ENCODE measurements around the gene TUBB3.

TUBB3 gene

GRCh38 chr16:89880477-89881367, 42.4 kb upstream of the TUBB3 start:
- TF ChIP-seq, protein P1, sequence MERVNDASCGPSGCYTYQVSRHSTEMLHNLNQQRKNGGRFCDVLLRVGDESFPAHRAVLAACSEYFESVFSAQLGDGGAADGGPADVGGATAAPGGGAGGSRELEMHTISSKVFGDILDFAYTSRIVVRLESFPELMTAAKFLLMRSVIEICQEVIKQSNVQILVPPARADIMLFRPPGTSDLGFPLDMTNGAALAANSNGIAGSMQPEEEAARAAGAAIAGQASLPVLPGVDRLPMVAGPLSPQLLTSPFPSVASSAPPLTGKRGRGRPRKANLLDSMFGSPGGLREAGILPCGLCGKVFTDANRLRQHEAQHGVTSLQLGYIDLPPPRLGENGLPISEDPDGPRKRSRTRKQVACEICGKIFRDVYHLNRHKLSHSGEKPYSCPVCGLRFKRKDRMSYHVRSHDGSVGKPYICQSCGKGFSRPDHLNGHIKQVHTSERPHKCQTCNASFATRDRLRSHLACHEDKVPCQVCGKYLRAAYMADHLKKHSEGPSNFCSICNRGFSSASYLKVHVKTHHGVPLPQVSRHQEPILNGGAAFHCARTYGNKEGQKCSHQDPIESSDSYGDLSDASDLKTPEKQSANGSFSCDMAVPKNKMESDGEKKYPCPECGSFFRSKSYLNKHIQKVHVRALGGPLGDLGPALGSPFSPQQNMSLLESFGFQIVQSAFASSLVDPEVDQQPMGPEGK (CRISPR knock-in tag; IDR thresholded peaks at IDR 0.05; ENCODE audit: borderline replicate concordance): no peak
- TF ChIP-seq TOX (CRISPR knock-in tag; IDR thresholded peaks at IDR 0.05; ENCODE audit: borderline replicate concordance) (no peak), ESRRG (CRISPR knock-in tag; IDR thresholded peaks at IDR 0.05) (no peak), ZNF565 (CRISPR knock-in tag; conservative IDR thresholded peaks at IDR 0.05; ENCODE audit: low read depth) (no peak), BACH2 (CRISPR knock-in tag; IDR thresholded peaks at IDR 0.05; ENCODE audit: borderline replicate concordance) (no peak), CREB5 (CRISPR knock-in tag; IDR thresholded peaks at IDR 0.05; ENCODE audit: low read depth) (no peak), ZFP3 (CRISPR knock-in tag; IDR thresholded peaks at IDR 0.05) (no peak), CSDC2 (CRISPR knock-in tag; IDR thresholded peaks at IDR 0.05) (no peak), OSR1 (CRISPR knock-in tag; IDR thresholded peaks at IDR 0.05) (no peak)

GRCh38 chr16:89881368-89881730, 41.8 kb upstream of the TUBB3 start:
- no peak for TF ChIP-seq ISL1 (CRISPR knock-in tag; IDR thresholded peaks at IDR 0.05)
- TF ChIP-seq CSDC2 (CRISPR knock-in tag; IDR thresholded peaks at IDR 0.05): no peak
- ATAC-seq: no peak

More at GRCh38 chr16:89880477-89881367, 42.4 kb upstream of the TUBB3 start:
- no peak for ATAC-seq

- TF ChIP-seq ZNF8 (CRISPR knock-in tag; IDR thresholded peaks at IDR 0.05) (no peak), CSRNP3 (CRISPR knock-in tag; IDR thresholded peaks at IDR 0.05) (no peak), ARNTL (CRISPR knock-in tag; IDR thresholded peaks at IDR 0.05; ENCODE audit: borderline replicate concordance, low read depth) (no peak), OSR1 (CRISPR knock-in tag; IDR thresholded peaks at IDR 0.05) (no peak), ZFP3 (CRISPR knock-in tag; IDR thresholded peaks at IDR 0.05) (no peak), BACH2 (CRISPR knock-in tag; IDR thresholded peaks at IDR 0.05; ENCODE audit: borderline replicate concordance) (no peak), RARB (CRISPR knock-in tag; IDR thresholded peaks at IDR 0.05) (no peak), POU6F1 (CRISPR knock-in tag; IDR thresholded peaks at IDR 0.05; ENCODE audit: borderline replicate concordance, low read depth) (no peak), ZFP30 (CRISPR knock-in tag; IDR thresholded peaks at IDR 0.05) (no peak)
- ATAC-seq: no peak
Observed at GRCh38 chr16:89883346-89884040, 39.6 kb upstream of the TUBB3 start.

- no peak for TF ChIP-seq ESRRG (CRISPR knock-in tag; IDR thresholded peaks at IDR 0.05)
- TF ChIP-seq TSHZ2 (CRISPR knock-in tag; IDR thresholded peaks at IDR 0.05): no peak
- TF ChIP-seq, protein P1 (CRISPR knock-in tag; IDR thresholded peaks at IDR 0.05; ENCODE audit: borderline replicate concordance): no peak
- no peak for TF ChIP-seq OSR1 (CRISPR knock-in tag; IDR thresholded peaks at IDR 0.05)
- TF ChIP-seq ARNTL (CRISPR knock-in tag; IDR thresholded peaks at IDR 0.05; ENCODE audit: borderline replicate concordance, low read depth): no peak
- ATAC-seq: no peak
Observed at GRCh38 chr16:89884041-89884421, 39.1 kb upstream of the TUBB3 start.
